Endodermal cell (in vitro differentiated cells): Measurements from ENCODE around the gene CD58. TPM values are rescaled to one million over a fixed set of nuclear protein-coding genes. Genes with fewer than 3 reads are reported as not detected.

ENCODE experiments used
- DNase-seq: peaks from one replicate; pipeline ENCODE4 v3.0.0-alpha.2; 2017
- H3K27ac ChIP-seq: 2 replicates; pipeline ENCODE4 v1.5.1; 2013; ENCODE audit warnings: mild to moderate bottlenecking, low read depth, low read length, moderate library complexity
- H3K27me3 ChIP-seq: 2 replicates; pipeline ENCODE4 v1.6.1; 2013; ENCODE audit warnings: mild to moderate bottlenecking, low read length, moderate library complexity; ENCODE audit not compliant: insufficient read depth, control insufficient read depth, poor library complexity, severe bottlenecking
- H3K36me3 ChIP-seq: 2 replicates; pipeline ENCODE4 v1.7.0; 2013; ENCODE audit warnings: mild to moderate bottlenecking, low read length, moderate library complexity; ENCODE audit not compliant: control insufficient read depth, insufficient read depth
- H3K4me1 ChIP-seq: one replicate; pipeline ENCODE4 v1.7.0; 2013; ENCODE audit warnings: low read length; ENCODE audit not compliant: control insufficient read depth, insufficient read depth
- H3K4me3 ChIP-seq: 2 replicates; pipeline ENCODE4 v1.5.1; 2013; ENCODE audit warnings: mild to moderate bottlenecking, low read length, moderate library complexity
- H3K9ac ChIP-seq: 2 replicates; pipeline ENCODE4 v1.6.1; 2013; ENCODE audit warnings: mild to moderate bottlenecking, low read length, moderate library complexity; ENCODE audit not compliant: poor library complexity, severe bottlenecking; ENCODE audit errors: extremely low read depth
- H3K9me3 ChIP-seq: 2 replicates; pipeline ENCODE4 v1.6.1; 2013; ENCODE audit warnings: mild to moderate bottlenecking, low read length, moderate library complexity; ENCODE audit not compliant: control insufficient read depth
- H3K27ac Mint-ChIP-seq: 2 replicates; pipeline ENCODE4 v1.8.0; 2020; ENCODE audit warnings: mixed read lengths
- H3K27me3 Mint-ChIP-seq: 2 replicates; pipeline ENCODE4 v1.8.0; 2021; ENCODE audit warnings: mild to moderate bottlenecking, mixed read lengths; ENCODE audit not compliant: insufficient read depth
- H3K36me3 Mint-ChIP-seq: 2 replicates; pipeline ENCODE4 v1.8.0; 2020; ENCODE audit warnings: low read depth, mixed read lengths
- H3K4me1 Mint-ChIP-seq: 2 replicates; pipeline ENCODE4 v1.8.0; 2020; ENCODE audit warnings: mixed read lengths
- H3K4me3 Mint-ChIP-seq: 2 replicates; pipeline ENCODE4 v1.8.0; 2020; ENCODE audit warnings: mild to moderate bottlenecking, moderate library complexity, mixed read lengths
- H3K9me3 Mint-ChIP-seq: 2 replicates; pipeline ENCODE4 v1.8.0; 2020; ENCODE audit warnings: mild to moderate bottlenecking, mixed read lengths
- CTCF ChIP-seq: fragments of 200-600 bp; sonication (generic); conservative IDR thresholded peaks from 2 replicates; pipeline ENCODE4 v1.5.0; 2021; ENCODE audit warnings: antibody characterized with exemption, mild to moderate bottlenecking
- WGBS, 2 experiments: methylation state at CpG; one replicate each; pipeline versions ENCODE4 v1.1.5 to v1.1.7; 2013; ENCODE audit warnings: missing lambda C conversion rate in 2 of 2, mixed read lengths in 1 of 2; ENCODE audit not compliant: insufficient coverage in 1 of 2, insufficient read length in 1 of 2; 5-methylcytosine and 5-hydroxymethylcytosine counted together
- total RNA-seq, 2 donors: library from RNA; stranded (reverse); fragmentation: NEBNext Ultra II Directional in 1 of 2; extraction: Animal tissue kit (Norgen Biotek cat#: 25700) in 1 of 2; gene quantifications; 2 replicates in 1 of 2; 3 replicates in 1 of 2; pipeline ENCODE4 v1.2.1, GENCODE V29; 2021

The CD58 gene
- total RNA-seq, 2 donors from 2014 or later = 4.6 to 5.9 TPM

- peaks cover 17% of the 10 kb centered on the region for H3K4me1 Mint-ChIP-seq
- H3K4me3 ChIP-seq = peak overlapping the region; percentile 89
- H3K27ac ChIP-seq = no peak overlapping the region
- H3K9me3 Mint-ChIP-seq = no peaks in the 10 kb centered on the region
- H3K9ac ChIP-seq = peak overlapping the region; percentile 17
- H3K36me3 ChIP-seq = no peaks in the 10 kb centered on the region
- H3K27me3 ChIP-seq = peaks cover 13% of the 10 kb centered on the region
- H3K27me3 Mint-ChIP-seq = peaks cover 19% of the 10 kb centered on the region
- no peaks in the 10 kb centered on the region for H3K36me3 Mint-ChIP-seq
- H3K4me3 Mint-ChIP-seq = peak overlapping the region; percentile 67
- no peaks in the 10 kb centered on the region for H3K9me3 ChIP-seq
- DNase-seq = peak; percentile 66
- peak overlapping the region; percentile 32 for H3K27ac Mint-ChIP-seq
- H3K4me1 ChIP-seq = peaks cover 7% of the 10 kb centered on the region
- 18 to 24% methylated on average over 12 to 24 of the region's 24 CpGs for WGBS, 2 experiments
- TF ChIP-seq CTCF = no peak
Observed at GRCh38 chr1:116571215-116571919, 541 bp upstream of the CD58 start.

DNA sequence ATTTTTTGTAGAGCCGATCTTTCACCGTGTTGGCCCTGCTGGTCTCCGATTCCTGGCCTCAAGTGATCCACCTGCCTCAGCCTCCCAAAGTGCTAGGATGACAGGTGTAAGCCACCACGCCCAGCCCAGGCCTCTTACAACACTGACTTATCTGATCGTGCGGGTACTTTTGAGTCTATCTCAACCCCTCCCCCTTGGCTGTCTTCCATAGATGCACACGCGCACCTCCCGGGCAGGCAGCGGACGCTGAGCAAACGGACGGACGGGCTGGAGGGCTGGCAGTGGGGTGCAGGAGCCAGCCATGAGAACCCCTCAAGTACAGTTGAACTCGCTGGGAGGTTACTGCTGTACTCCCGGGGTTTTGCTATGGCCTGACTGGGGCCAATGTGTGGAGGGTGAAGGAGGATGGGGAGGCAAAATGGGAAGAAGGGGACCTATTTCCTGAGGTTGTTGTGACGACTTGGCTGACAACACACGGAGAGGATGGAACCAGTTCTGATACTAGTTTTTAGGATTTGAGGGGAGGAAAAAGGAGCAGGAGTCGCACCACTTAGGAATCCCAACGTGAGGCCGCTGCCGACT lies 959 bp downstream of the CD58 start:
- peaks cover 19% of the 10 kb centered on the region for H3K27me3 Mint-ChIP-seq
- WGBS, 2 experiments = 58 to 67% methylated on average over 13 to 22 of the region's 22 CpGs
- peak overlapping the region; percentile 78 for H3K27ac Mint-ChIP-seq
- H3K27ac ChIP-seq = no peak overlapping the region
- TF ChIP-seq CTCF = no peak
- H3K36me3 Mint-ChIP-seq = no peaks in the 10 kb centered on the region
- peaks cover 15% of the 10 kb centered on the region for H3K4me1 Mint-ChIP-seq
- H3K9me3 ChIP-seq = no peaks in the 10 kb centered on the region
- H3K27me3 ChIP-seq = peaks cover 13% of the 10 kb centered on the region
- no peaks in the 10 kb centered on the region for H3K9me3 Mint-ChIP-seq
- H3K4me1 ChIP-seq = no peaks in the 10 kb centered on the region
- peak overlapping the region; percentile 89 for H3K4me3 ChIP-seq
- no peaks in the 10 kb centered on the region for H3K36me3 ChIP-seq
- H3K4me3 Mint-ChIP-seq = peak overlapping the region; percentile 67
- no peak overlapping the region for H3K9ac ChIP-seq
- no peak for DNase-seq

DNA sequence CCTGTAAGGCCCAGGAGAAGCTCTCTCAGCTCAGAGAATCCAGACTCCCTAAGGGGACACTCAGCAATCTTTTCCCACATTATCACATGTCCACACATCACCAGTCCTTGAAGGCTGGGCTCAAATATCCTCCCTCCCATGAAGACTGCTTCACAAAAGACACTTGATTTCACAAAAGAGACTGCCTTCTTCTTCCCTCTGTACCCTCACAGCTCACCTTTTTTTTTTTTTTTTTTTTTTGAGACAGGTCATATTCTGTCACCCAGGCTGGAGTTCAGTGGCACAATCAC lies 1.5 kb downstream of the CD58 start:
- no peak overlapping the region for H3K4me3 ChIP-seq
- H3K4me1 ChIP-seq = no peaks in the 10 kb centered on the region
- Mint-ChIP-seq H3K9me3 (peaks cover under 1% of the 10 kb centered on the region), H3K4me3 (peak overlapping the region; percentile 67), H3K27ac (no peak overlapping the region), H3K27me3 (peaks cover 19% of the 10 kb centered on the region), H3K4me1 (peaks cover 14% of the 10 kb centered on the region), H3K36me3 (no peaks in the 10 kb centered on the region)
- H3K27me3 ChIP-seq = peaks cover 13% of the 10 kb centered on the region
- no peak overlapping the region for H3K27ac ChIP-seq
- no peak for TF ChIP-seq CTCF
- H3K9ac ChIP-seq = no peak overlapping the region
- no peaks in the 10 kb centered on the region for H3K9me3 ChIP-seq
- no peaks in the 10 kb centered on the region for H3K36me3 ChIP-seq
- DNase-seq = no peak
